Measurements from ENCODE around the gene HOXA9. TPM values are rescaled to one million over a fixed set of nuclear protein-coding genes. Genes with fewer than 3 reads are reported as not detected.

Gene HOXA9
- total and polyA plus RNA-seq, 10 of the 15 experiments (the other 5 are each of a cell fraction or from before 2014, with no cell fraction given) = not detected

DNA sequence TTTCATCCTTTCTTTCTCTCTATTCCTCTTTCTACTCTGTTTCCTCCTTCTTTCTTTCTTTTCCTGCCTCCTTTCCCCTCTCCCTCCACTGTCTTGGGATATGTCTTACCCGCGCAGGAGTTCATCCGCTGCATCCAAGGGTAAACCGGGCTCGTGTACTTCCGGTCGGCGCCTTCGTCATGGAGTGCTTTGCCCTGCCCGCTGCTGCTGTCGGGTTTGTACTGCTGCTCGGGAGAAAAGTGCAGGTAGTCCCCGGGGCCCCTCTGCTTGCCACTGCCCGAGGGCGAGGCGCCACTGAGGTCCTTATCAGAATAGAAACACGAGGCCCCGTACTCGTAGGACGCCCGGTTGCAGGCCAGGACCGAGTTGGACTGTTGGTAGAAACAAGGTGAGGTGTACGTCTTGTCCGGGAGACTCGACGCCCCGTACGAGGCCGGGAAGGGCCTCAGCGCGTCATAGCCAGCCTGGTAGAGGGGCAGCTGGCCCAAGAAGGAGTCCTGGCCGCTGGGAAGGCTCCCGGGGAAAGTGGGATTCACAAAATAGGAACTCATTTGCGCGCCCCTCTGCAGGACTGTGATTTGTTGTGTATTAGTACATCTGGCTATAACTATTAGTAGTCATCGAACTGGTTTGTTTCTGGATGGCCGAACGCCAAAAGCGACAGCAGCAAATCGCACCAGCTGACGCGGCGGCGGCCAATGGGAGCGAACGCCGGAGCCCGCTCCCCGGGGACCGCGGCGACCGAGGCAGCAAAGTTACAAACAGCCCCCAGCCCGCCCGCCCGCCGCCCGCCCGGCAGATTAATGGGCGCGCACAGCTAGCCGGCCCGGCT lies 17.9 kb downstream of the HOXA9 start, which contains the start of gene HOXA6:
TSS of gene HOXA6 (minus strand) at position 576 of the 832 bp plus-strand sequence. CDS start at position 551, 25 bp downstream.
- 27% methylated on average over 49 of the region's 63 CpGs for WGBS (ENCODE audit: insufficient coverage, insufficient replicate concordance, low lambda C conversion rate, missing lambda C conversion rate)
- intact Hi-C loops (cut with micrococcal nuclease; ENCODE audit: unreplicated experiment) = no loop called here
- Histone ChIP-seq H3K4me3 (no peak within 1 kb of the TSS), H3K27me3 (replicated peaks in 1 of 2; ENCODE audit: control insufficient read depth in 2 of 2, insufficient read depth in 2 of 2, low read length in 1 of 2) (peaks cover 12 to 37% of the 10 kb centered on the region in 2 experiments), H2AFZ (ENCODE audit: control insufficient read depth, low read depth, low read length) (no peak within 1 kb of the TSS), H3K36me3 (ENCODE audit: control insufficient read depth in 2 of 2, insufficient read depth in 2 of 2, low read length in 1 of 2) (no peaks in the 10 kb centered on the region), H3K27ac (ENCODE audit: control insufficient read depth, insufficient read depth) (no peak within 1 kb of the TSS), H3K9me3 (replicated peaks; ENCODE audit: control insufficient read depth, insufficient read depth, low read length) (no peaks in the 10 kb centered on the region; the same call in 2 of the 3 replicates), H3K79me2 (ENCODE audit: control insufficient read depth, insufficient read depth, low read length) (no peaks in the 10 kb centered on the region), H3K4me2 (ENCODE audit: control insufficient read depth, insufficient read depth) (no peak within 1 kb of the TSS), H4K20me1 (ENCODE audit: control insufficient read depth, insufficient read depth) (no peaks in the 10 kb centered on the region), H3K9ac (ENCODE audit: control insufficient read depth, insufficient read depth, low read length) (no peak within 1 kb of the TSS), H3K4me1 (ENCODE audit: control insufficient read depth, insufficient read depth, low read length) (no peaks in the 10 kb centered on the region; the same call in 1 of the 2 replicates)
- ChIA-PET CTCF (interaction anchor here (1.1 to 5.5 kb wide), 2 partner anchors 12 to 14 kb away, joined by 3 to 30 read pairs; no protein-coding TSS in a partner anchor), SMC1A (ENCODE audit: uncharacterized antibody, unreplicated experiment) (interaction anchor here (0.6 to 1.8 kb wide), 2 partner anchors 12 to 13 kb away, joined by 3 to 4 read pairs; no protein-coding TSS in a partner anchor), POLR2A (no interaction called here), RAD21 (ENCODE audit: unreplicated experiment) (no interaction called here)
- DNase-seq (ENCODE audit: low read depth, low spot score) (no peak), ATAC-seq (no peak), FAIRE-seq (no peak)
- no TSS peak for BruUV-seq (replicated peaks)
- TF ChIP-seq, protein P1, sequence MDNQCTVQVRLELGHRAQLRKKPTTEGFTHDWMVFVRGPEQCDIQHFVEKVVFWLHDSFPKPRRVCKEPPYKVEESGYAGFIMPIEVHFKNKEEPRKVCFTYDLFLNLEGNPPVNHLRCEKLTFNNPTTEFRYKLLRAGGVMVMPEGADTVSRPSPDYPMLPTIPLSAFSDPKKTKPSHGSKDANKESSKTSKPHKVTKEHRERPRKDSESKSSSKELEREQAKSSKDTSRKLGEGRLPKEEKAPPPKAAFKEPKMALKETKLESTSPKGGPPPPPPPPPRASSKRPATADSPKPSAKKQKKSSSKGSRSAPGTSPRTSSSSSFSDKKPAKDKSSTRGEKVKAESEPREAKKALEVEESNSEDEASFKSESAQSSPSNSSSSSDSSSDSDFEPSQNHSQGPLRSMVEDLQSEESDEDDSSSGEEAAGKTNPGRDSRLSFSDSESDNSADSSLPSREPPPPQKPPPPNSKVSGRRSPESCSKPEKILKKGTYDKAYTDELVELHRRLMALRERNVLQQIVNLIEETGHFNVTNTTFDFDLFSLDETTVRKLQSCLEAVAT (IDR thresholded peaks at IDR 0.05) = no peak
- no peak for TF ChIP-seq PML (IDR thresholded peaks at IDR 0.05; ENCODE audit: low read length)
- in situ Hi-C loops (cut with MboI) = no loop called here

Measured in GM12878 (cell line).